GM12878 (cell line): ENCODE results near the gene SPATA20. TPM values are rescaled to one million over a fixed set of nuclear protein-coding genes. Genes with fewer than 3 reads are reported as not detected.

Source experiments
- ATAC-seq: fragments of 200-7000 bp; cut with Tn5 transposase; 3 replicates; pipeline ENCODE4 v1.9.1; 2020; ENCODE audit warnings: mild to moderate bottlenecking, moderate library complexity
- BruUV-seq: library from RNA; stranded (reverse); fragments of 400-500 nt; replicated peaks from 2 replicates; lab custom pipeline; 2021; lab: Mats Ljungman, UMichigan
- CTCF ChIA-PET: fragments of 300-600 bp; sonication (Branson Sonifier 250); formaldehyde crosslinking; extraction: SDS; loops from one replicate; lab custom pipeline; 2021; ENCODE audit warnings: inconsistent platforms; lab: Yijun Ruan, JAX
- POLR2A ChIA-PET: fragments of 350-600 bp; formaldehyde crosslinking; extraction: SDS; loops from one replicate; lab custom pipeline; 2021; ENCODE audit warnings: inconsistent platforms; lab: Charles Lee
- RAD21 ChIA-PET: fragments of 300-600 bp; sonication (Branson Sonifier 250); formaldehyde crosslinking; loops from one replicate; lab custom pipeline; 2023; ENCODE audit warnings: antibody characterized with exemption; ENCODE audit not compliant: unreplicated experiment; lab: Charles Lee
- SMC1A ChIA-PET: fragments of 300-600 bp; sonication (Branson Sonifier 250); formaldehyde crosslinking; loops from one replicate; lab custom pipeline; 2023; ENCODE audit not compliant: unreplicated experiment, uncharacterized antibody; lab: Charles Lee
- DNase-seq: peaks from one replicate; pipeline ENCODE4 v3.0.0-alpha.2; 2011; ENCODE audit warnings: low read depth, low spot score
- FAIRE-seq: peaks from 3 replicates; lab custom pipeline; 2011; peaks lifted over from hg19 to GRCh38; lab: Jason Lieb, UNC
- H2AFZ ChIP-seq: 2 replicates; pipeline ENCODE4 v1.6.0; 2011; ENCODE audit warnings: low read depth, low read length, control low read depth; ENCODE audit not compliant: control insufficient read depth
- H3K27ac ChIP-seq: 2 replicates; pipeline ENCODE4 v1.5.1; 2011; ENCODE audit warnings: control low read depth; ENCODE audit not compliant: control insufficient read depth, insufficient read depth
- H3K27me3 ChIP-seq, 2 experiments: replicated peaks in 1 of 2; 2 replicates each; pipeline versions ENCODE4 v1.6.0 to v1.6.1; 2011; ENCODE audit warnings: low read length in 1 of 2; ENCODE audit not compliant: control insufficient read depth in 2 of 2, insufficient read depth in 2 of 2
- H3K36me3 ChIP-seq, 2 experiments: 2 replicates each; pipeline ENCODE4 v1.5.1; 2011; ENCODE audit warnings: low read length in 1 of 2; ENCODE audit not compliant: control insufficient read depth in 2 of 2, insufficient read depth in 2 of 2
- H3K4me1 ChIP-seq: 2 replicates; pipeline ENCODE4 v1.6.1; 2011; ENCODE audit warnings: mild to moderate bottlenecking, low read length, moderate library complexity, mixed read lengths; ENCODE audit not compliant: control insufficient read depth, insufficient read depth
- H3K4me2 ChIP-seq: 2 replicates; pipeline ENCODE4 v1.6.0; 2011; ENCODE audit warnings: control low read depth; ENCODE audit not compliant: control insufficient read depth, insufficient read depth
- H3K4me3 ChIP-seq: fragments of 200-600 bp; sonication (generic); 2 replicates; pipeline ENCODE4 v1.5.1; 2016
- H3K79me2 ChIP-seq: 2 replicates; pipeline ENCODE4 v1.6.0; 2011; ENCODE audit warnings: low read length; ENCODE audit not compliant: control insufficient read depth, insufficient read depth
- H3K9ac ChIP-seq: 2 replicates; pipeline ENCODE4 v1.8.0; 2011; ENCODE audit warnings: low read length, control low read depth, mixed read lengths; ENCODE audit not compliant: control insufficient read depth, insufficient read depth
- H3K9me3 ChIP-seq: replicated peaks from 3 replicates; pipeline ENCODE4 v1.5.1; 2011; ENCODE audit warnings: mild to moderate bottlenecking, low read length; ENCODE audit not compliant: control insufficient read depth, insufficient read depth
- H4K20me1 ChIP-seq: 2 replicates; pipeline ENCODE4 v1.6.0; 2011; ENCODE audit not compliant: control insufficient read depth, insufficient read depth
- ATF7 ChIP-seq: fragments of 450-650 bp; IDR thresholded peaks from 2 replicates; pipeline ENCODE4 v1.6.1; 2016; ENCODE audit warnings: low read depth, mild to moderate bottlenecking
- CREB1 ChIP-seq: IDR thresholded peaks from 2 replicates; pipeline ENCODE4 v1.6.1; 2012; ENCODE audit warnings: low read depth, mild to moderate bottlenecking, inconsistent platforms
- CREM ChIP-seq: IDR thresholded peaks from 2 replicates; pipeline ENCODE4 v1.6.1; 2014; ENCODE audit warnings: antibody characterized with exemption, low read depth
- EP300 ChIP-seq, 2 experiments: fragments of 150-350 bp in 1 of 2; IDR thresholded peaks; 2 replicates each; pipeline ENCODE4 v1.6.1; 2011 to 2012; ENCODE audit warnings: low read depth in 2 of 2, low read length in 2 of 2, borderline replicate concordance in 1 of 2, improper control_type of control experiment in 1 of 2, inconsistent platforms in 1 of 2; ENCODE audit not compliant: control insufficient read depth in 1 of 2
- FOXK2 ChIP-seq: fragments of 450-650 bp; IDR thresholded peaks from 2 replicates; pipeline ENCODE4 v1.6.1; 2017; ENCODE audit warnings: mild to moderate bottlenecking, moderate library complexity
- JUNB ChIP-seq: IDR thresholded peaks from 2 replicates; pipeline ENCODE4 v1.6.1; 2016; ENCODE audit warnings: antibody characterized with exemption, mild to moderate bottlenecking
- KDM1A ChIP-seq: fragments of 200-600 bp; sonication (generic); IDR thresholded peaks from 2 replicates; pipeline ENCODE4 v1.6.1; 2016; ENCODE audit warnings: borderline replicate concordance
- NKRF ChIP-seq: fragments of 450-650 bp; conservative IDR thresholded peaks from 2 replicates; pipeline ENCODE4 v1.6.1; 2017; ENCODE audit warnings: mild to moderate bottlenecking, moderate library complexity
- NR2C1 ChIP-seq: fragments of 450-650 bp; IDR thresholded peaks from 2 replicates; pipeline ENCODE4 v1.6.1; 2017; ENCODE audit warnings: antibody characterized with exemption, mild to moderate bottlenecking, moderate library complexity
- RAD21 ChIP-seq: IDR thresholded peaks from 2 replicates; pipeline ENCODE4 v1.6.1; 2011; ENCODE audit warnings: mild to moderate bottlenecking, low read depth, low read length, moderate library complexity; ENCODE audit not compliant: insufficient read depth
- SPI1 ChIP-seq: IDR thresholded peaks from 2 replicates; pipeline ENCODE4 v1.6.1; 2011; ENCODE audit warnings: low read depth, mild to moderate bottlenecking, low read length, moderate library complexity, borderline replicate concordance; ENCODE audit not compliant: insufficient read depth
- STAT3 ChIP-seq: IDR thresholded peaks from 2 replicates; pipeline ENCODE4 v1.6.1; 2011; ENCODE audit warnings: low read depth, low read length, improper control_type of control experiment
- TAF1 ChIP-seq: IDR thresholded peaks from 2 replicates; pipeline ENCODE4 v1.6.1; 2011; ENCODE audit warnings: mild to moderate bottlenecking, low read depth, low read length, borderline replicate concordance
- ZBTB40 ChIP-seq: fragments of 450-650 bp; IDR thresholded peaks from 2 replicates; pipeline ENCODE4 v1.6.1; 2016; ENCODE audit warnings: mild to moderate bottlenecking, moderate library complexity, borderline replicate concordance
- WGBS: methylation state at CpG from one replicate; pipeline ENCODE4 v1.1.6; 2016; ENCODE audit warnings: low lambda C conversion rate; ENCODE audit not compliant: insufficient replicate concordance, insufficient coverage; ENCODE audit errors: missing lambda C conversion rate; 5-methylcytosine and 5-hydroxymethylcytosine counted together
- in situ Hi-C: fragments of 300-500 bp; cut with MboI; formaldehyde crosslinking; loops from 9 replicates; pipeline ENCODE4 v1.14.3; 2018; ENCODE audit warnings: mixed read lengths
- intact Hi-C: fragments of 100-400 bp; cut with micrococcal nuclease; formaldehyde crosslinking; loops from one replicate; pipeline ENCODE4 v1.14.2; 2022; ENCODE audit not compliant: unreplicated experiment
- polyA plus RNA-seq, 11 experiments: library from polyadenylated mRNA; depleted of rRNA in 4 of 11; unstranded in 6 of 11; stranded (reverse) in 5 of 11; fragments of >200 nt; fragmentation: Nextera tagmentation in 4 of 11; fragmentation: Illumina TruSeq in 1 of 11; extraction: Ambion mirVana in 4 of 11; extraction: Trizol in 1 of 11; gene quantifications; 1 replicate in 1 of 11; 2 replicates in 10 of 11; pipeline versions ENCODE4 v1.2.1 to v1.2.3, GENCODE V29; 2011 to 2016; ENCODE audit warnings: inconsistent platforms in 2 of 11, missing spikeins in 2 of 11, low read depth in 1 of 11
- total RNA-seq, 4 experiments: library from RNA; depleted of rRNA in 3 of 4; stranded (reverse); fragments of >200 nt in 3 of 4; fragmentation: Illumina TruSeq in 1 of 4; extraction: Trizol in 1 of 4; gene quantifications; 2 replicates each; pipeline versions ENCODE4 v1.2.1 to v1.2.3, GENCODE V29; 2013 to 2021

SPATA20 gene
- total and polyA plus RNA-seq, 10 of the 15 experiments (the other 5 are each of a cell fraction or from before 2014, with no cell fraction given): 2.1 to 69.8 (median 26.6) TPM

DNA sequence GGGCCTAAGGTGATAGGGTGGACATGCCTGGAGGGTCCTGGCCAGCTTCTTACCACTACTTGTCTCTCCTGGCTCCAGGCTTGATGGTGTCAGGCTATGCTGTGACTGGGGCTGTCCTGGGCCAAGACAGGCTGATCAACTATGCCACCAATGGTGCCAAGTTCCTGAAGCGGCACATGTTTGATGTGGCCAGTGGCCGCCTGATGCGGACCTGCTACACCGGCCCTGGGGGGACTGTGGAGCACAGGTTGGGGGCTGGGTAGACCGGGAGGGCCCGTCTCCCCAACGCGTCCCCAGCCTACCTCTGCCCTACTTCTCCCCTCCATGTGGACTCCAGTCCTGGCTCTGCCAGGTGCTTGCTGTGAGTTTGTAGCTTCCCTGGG is 4.5 kb downstream of the SPATA20 start (continued):
- TF ChIP-seq KDM1A (no peak), CREM (no peak), FOXK2 (no peak)

DNA sequence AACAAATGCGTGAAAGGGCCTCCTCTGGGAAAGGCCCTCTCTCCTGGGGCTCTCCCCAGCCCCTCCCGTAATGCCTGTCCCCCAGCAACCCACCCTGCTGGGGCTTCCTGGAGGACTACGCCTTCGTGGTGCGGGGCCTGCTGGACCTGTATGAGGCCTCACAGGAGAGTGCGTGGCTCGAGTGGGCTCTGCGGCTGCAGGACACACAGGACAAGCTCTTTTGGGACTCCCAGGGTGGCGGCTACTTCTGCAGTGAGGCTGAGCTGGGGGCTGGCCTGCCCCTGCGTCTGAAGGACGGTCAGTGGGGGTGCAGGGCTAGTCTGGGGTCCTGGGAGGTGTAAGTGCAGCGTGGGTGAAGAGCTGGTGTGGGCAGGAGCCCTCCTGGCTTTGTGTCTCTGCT is 4.9 kb downstream of the SPATA20 start:
- no peak overlapping the region for H3K4me3 ChIP-seq
- CTCF ChIA-PET: interaction anchor here (1.0 to 3.8 kb wide), 3 partner anchors 24 to 143 kb away, joined by 3 to 18 read pairs (median 4); no protein-coding TSS in a partner anchor
- no peak for TF ChIP-seq JUNB
- no peak for TF ChIP-seq NR2C1
- TF ChIP-seq TAF1: no peak
- TF ChIP-seq SPI1: no peak
- no peak for TF ChIP-seq ZBTB40
- TF ChIP-seq STAT3: no peak
- no peak for TF ChIP-seq EP300 (IDR thresholded peaks at IDR 0.05; ENCODE audit: borderline replicate concordance in 1 of 2, control insufficient read depth in 1 of 2, low read depth in 2 of 2, low read length in 2 of 2)
- TF ChIP-seq NKRF: no peak
- no peak for TF ChIP-seq ATF7
- no peak for TF ChIP-seq RAD21
- TF ChIP-seq CREB1: no peak
- BruUV-seq: no TSS peak
- intact Hi-C loops (no loop called here), in situ Hi-C loops (no loop called here)
- no peak overlapping the region for H2AFZ ChIP-seq
- DNase-seq (no peak), FAIRE-seq (no peak), ATAC-seq (no peak)
- POLR2A ChIA-PET: no interaction called here
- no peaks in the 10 kb centered on the region for H4K20me1 ChIP-seq
- peaks cover 3% of the 10 kb centered on the region for H3K79me2 ChIP-seq
- H3K4me2 ChIP-seq: no peak overlapping the region
- SMC1A ChIA-PET: interaction anchor here (1.5 kb wide), 1 partner anchor 10 kb away, joined by 3 read pairs; no protein-coding TSS in a partner anchor
- H3K27ac ChIP-seq: no peak overlapping the region
- RAD21 ChIA-PET: interaction anchor here (2.1 kb wide), 1 partner anchor 74 kb away, joined by 11 read pairs; no protein-coding TSS in a partner anchor
- WGBS: 67% methylated on average over 10 of the region's 12 CpGs
- H3K9me3 ChIP-seq: no peaks in the 10 kb centered on the region
- no peak overlapping the region for H3K9ac ChIP-seq
- no peaks in the 10 kb centered on the region; a peak in 1 of 4 replicates for H3K27me3 ChIP-seq
- H3K4me1 ChIP-seq: no peaks in the 10 kb centered on the region; the same call in 1 of the 2 replicates
- H3K36me3 ChIP-seq: no peaks in the 10 kb centered on the region; a peak in 1 of 4 replicates
